Fibroblast of the aortic adventitia (primary cell): Measurements from ENCODE around the gene ANKS1A. TPM values are rescaled to one million over a fixed set of nuclear protein-coding genes. Genes with fewer than 3 reads are reported as not detected.

ENCODE experiments used
- DNase-seq: peaks from one replicate; pipeline ENCODE4 v3.0.0-alpha.2; 2010; ENCODE audit warnings: low read depth
- H3K4me3 ChIP-seq: 2 replicates; pipeline ENCODE4 v1.5.1; 2011; ENCODE audit warnings: low read depth, mild to moderate bottlenecking, control low read depth, low read length, moderate library complexity
- CTCF ChIP-seq: IDR thresholded peaks from 2 replicates; pipeline ENCODE4 v1.5.1; 2011; ENCODE audit warnings: mild to moderate bottlenecking, low read length, control low read depth, inconsistent platforms; ENCODE audit not compliant: insufficient read depth
- total RNA-seq: library from RNA; depleted of rRNA; stranded (reverse); fragments of >200 nt; gene quantifications from 2 replicates; pipeline ENCODE4 v1.2.3, GENCODE V29; 2012; ENCODE audit warnings: low replicate concordance

The ANKS1A gene
- total RNA-seq, 1 donor = 7.6 TPM

DNA sequence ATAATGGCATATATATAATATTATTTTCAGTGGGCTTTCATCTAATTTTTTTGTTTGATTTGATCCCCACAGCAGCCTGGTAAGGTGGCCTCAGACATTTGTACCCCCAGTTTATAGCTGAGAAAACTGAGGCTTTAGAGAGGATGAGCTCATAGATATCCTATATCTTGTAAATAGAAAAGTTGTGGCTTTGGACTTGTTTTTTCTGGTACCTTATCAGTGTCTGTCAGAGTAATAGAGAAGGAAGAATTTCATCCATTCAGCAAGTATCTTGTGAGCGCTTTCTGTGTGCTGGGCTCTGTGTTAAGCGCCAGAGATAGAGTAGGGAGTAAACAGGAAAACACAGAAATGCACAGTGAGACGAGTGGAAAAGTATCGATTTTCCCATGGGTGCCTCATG is 29.1 kb upstream of the ANKS1A start:
- TF ChIP-seq CTCF = no peak
- no peak for DNase-seq
- H3K4me3 ChIP-seq = no peak overlapping the region

DNA sequence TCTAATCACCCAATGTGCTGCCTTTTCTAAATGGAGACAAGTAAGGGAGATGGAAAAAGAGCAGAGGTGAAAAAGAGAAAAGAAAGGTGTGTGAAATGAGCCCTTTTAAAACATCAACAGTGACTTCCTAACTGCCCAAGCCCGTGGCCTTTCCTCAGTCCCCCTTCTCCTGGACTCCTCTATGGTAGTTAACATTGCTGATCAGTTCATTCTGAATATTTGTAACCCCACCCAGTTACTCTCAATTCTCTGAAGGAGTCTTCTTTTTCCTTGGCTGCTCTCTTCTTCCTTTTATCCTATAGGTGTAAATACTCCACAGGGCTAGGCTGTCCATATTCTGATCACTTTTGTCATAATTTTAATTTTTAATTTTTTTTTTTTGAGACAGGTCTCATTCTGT is 28.3 kb upstream of the ANKS1A start:
- no peak for TF ChIP-seq CTCF
- DNase-seq = no peak
- no peak overlapping the region for H3K4me3 ChIP-seq

GRCh38 chr6:34864007-34864406 is 25.0 kb upstream of the ANKS1A start:
- no peak for DNase-seq
- no peak for TF ChIP-seq CTCF
- H3K4me3 ChIP-seq = no peak overlapping the region

GRCh38 chr6:34865107-34865506 is 23.9 kb upstream of the ANKS1A start:
- peak; percentile 16 for DNase-seq
- TF ChIP-seq CTCF = no peak

GRCh38 chr6:34866509-34866908 is 22.5 kb upstream of the ANKS1A start:
- H3K4me3 ChIP-seq = no peak overlapping the region
- no peak for TF ChIP-seq CTCF

More at GRCh38 chr6:34865107-34865506, 23.9 kb upstream of the ANKS1A start:
- no peak overlapping the region for H3K4me3 ChIP-seq

GRCh38 chr6:34867484-34867883 is 21.6 kb upstream of the ANKS1A start:
- DNase-seq = no peak
- peak; percentile 10 for TF ChIP-seq CTCF
- no peak overlapping the region for H3K4me3 ChIP-seq

More at GRCh38 chr6:34866509-34866908, 22.5 kb upstream of the ANKS1A start:
- no peak for DNase-seq

DNA sequence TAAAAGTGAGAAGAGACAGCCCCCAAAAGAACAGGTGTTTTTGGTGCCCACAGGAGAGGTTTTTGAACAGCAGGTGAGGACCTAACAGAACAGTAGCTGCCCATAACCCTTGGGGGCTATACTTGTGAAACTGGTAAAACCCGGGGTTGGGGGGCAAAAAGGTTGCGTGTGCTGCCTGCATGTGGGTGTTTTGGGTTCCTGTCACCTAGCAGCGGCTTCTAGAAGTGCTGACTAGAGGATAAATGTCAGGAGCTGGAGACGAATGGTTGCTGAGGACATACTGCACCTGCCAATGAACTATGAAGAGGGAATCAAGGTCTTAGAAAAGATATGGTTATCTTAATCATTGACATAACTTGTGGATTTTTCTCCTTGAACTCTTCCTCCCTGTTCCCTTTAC is 17.2 kb upstream of the ANKS1A start:
- TF ChIP-seq CTCF = no peak
- no peak for DNase-seq
- no peak overlapping the region for H3K4me3 ChIP-seq
